GM08714 (cell line): ENCODE measurements around the gene YAP1.
A peak's percentile ranks its signal among the peaks of the same experiment; 100 is the strongest.

Source experiments
- H3K4me3 ChIP-seq: fragments of 200-500 bp; sonication (Bioruptor generic); 2 replicates; pipeline ENCODE4 v1.5.1; 2014; ENCODE audit warnings: mild to moderate bottlenecking, low read length, inconsistent platforms
- ZNF274 ChIP-seq: IDR thresholded peaks from 2 replicates; pipeline ENCODE4 v1.6.1; 2012; ENCODE audit warnings: mild to moderate bottlenecking, low read depth, low read length

Gene YAP1

GRCh38 chr11:102111011-102111786 lies 952 bp downstream of the YAP1 start:
- TF ChIP-seq ZNF274, result no peak
- H3K4me3 ChIP-seq, result peak overlapping the region; percentile 39

- peak overlapping the region; percentile 2; the same call in 1 of the 2 replicates for H3K4me3 ChIP-seq
These were observed 1.7 kb downstream of the YAP1 start for GRCh38 chr11:102111787-102112508.

GRCh38 chr11:102112509-102112821 lies 2.2 kb downstream of the YAP1 start:
- no peak for TF ChIP-seq ZNF274
- peak overlapping the region; percentile 2; the same call in 1 of the 2 replicates for H3K4me3 ChIP-seq

More at GRCh38 chr11:102111787-102112508, 1.7 kb downstream of the YAP1 start:
- TF ChIP-seq ZNF274, result no peak

- TF ChIP-seq ZNF274, result no peak
- H3K4me3 ChIP-seq, result no peak overlapping the region
These were observed 3.8 kb downstream of the YAP1 start for GRCh38 chr11:102114032-102114431.

- no peak for TF ChIP-seq ZNF274
- no peak overlapping the region for H3K4me3 ChIP-seq
These were observed 5.3 kb downstream of the YAP1 start for GRCh38 chr11:102115557-102115956.

GRCh38 chr11:102116453-102117205 lies 6.4 kb downstream of the YAP1 start:
- TF ChIP-seq ZNF274, result no peak
- H3K4me3 ChIP-seq, result no peak overlapping the region

GRCh38 chr11:102117472-102118113 lies 7.3 kb downstream of the YAP1 start:
- TF ChIP-seq ZNF274, result no peak
- H3K4me3 ChIP-seq, result no peak overlapping the region

- no peak for TF ChIP-seq ZNF274
- H3K4me3 ChIP-seq, result no peak overlapping the region
These were observed 8.7 kb downstream of the YAP1 start for GRCh38 chr11:102118937-102119336.

GRCh38 chr11:102119997-102120396 lies 9.8 kb downstream of the YAP1 start:
- no peak overlapping the region for H3K4me3 ChIP-seq
- TF ChIP-seq ZNF274, result no peak

GRCh38 chr11:102120437-102120973 lies 10.3 kb downstream of the YAP1 start:
- H3K4me3 ChIP-seq, result no peak overlapping the region
- no peak for TF ChIP-seq ZNF274

- TF ChIP-seq ZNF274, result no peak
- no peak overlapping the region for H3K4me3 ChIP-seq
These were observed 11.1 kb downstream of the YAP1 start for GRCh38 chr11:102121329-102121728.

GRCh38 chr11:102134597-102134996 lies 24.4 kb downstream of the YAP1 start:
- TF ChIP-seq ZNF274, result no peak
- no peak overlapping the region for H3K4me3 ChIP-seq

GRCh38 chr11:102135256-102135655 lies 25.0 kb downstream of the YAP1 start:
- H3K4me3 ChIP-seq, result no peak overlapping the region
- no peak for TF ChIP-seq ZNF274

- TF ChIP-seq ZNF274, result no peak
- H3K4me3 ChIP-seq, result no peak overlapping the region
These were observed 28.0 kb downstream of the YAP1 start for GRCh38 chr11:102138223-102138622.
